ENCODE results near the gene KRT80.

DNA sequence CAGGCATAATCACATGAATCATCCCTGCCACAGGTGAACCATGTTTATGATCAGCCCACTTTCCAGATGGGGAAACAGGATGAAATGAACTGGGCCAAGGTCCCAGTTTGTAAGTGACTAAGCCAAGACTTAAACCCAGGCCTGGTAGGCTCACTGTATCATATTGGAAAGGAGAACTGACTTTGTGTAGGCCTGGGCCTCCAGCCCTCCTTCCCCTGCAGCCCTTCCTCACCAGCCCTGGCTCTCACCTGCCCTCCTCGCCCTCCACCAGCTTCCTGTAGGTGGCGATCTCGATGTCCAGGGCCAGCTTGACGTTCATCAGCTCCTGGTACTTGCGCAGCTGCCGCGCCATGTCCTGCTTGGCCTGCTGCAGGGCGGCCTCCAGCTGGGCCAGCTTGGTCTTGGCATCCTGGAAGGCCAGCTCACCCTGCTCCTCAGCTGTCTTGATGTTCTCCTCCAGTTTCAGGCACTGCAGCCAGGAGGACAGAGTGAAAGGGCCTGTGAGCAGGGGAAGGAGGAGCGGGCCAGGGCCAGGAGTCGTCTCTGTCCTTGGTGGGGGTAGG, 19.8 kb downstream of the KRT80 start:
- TF ChIP-seq, protein P1, sequence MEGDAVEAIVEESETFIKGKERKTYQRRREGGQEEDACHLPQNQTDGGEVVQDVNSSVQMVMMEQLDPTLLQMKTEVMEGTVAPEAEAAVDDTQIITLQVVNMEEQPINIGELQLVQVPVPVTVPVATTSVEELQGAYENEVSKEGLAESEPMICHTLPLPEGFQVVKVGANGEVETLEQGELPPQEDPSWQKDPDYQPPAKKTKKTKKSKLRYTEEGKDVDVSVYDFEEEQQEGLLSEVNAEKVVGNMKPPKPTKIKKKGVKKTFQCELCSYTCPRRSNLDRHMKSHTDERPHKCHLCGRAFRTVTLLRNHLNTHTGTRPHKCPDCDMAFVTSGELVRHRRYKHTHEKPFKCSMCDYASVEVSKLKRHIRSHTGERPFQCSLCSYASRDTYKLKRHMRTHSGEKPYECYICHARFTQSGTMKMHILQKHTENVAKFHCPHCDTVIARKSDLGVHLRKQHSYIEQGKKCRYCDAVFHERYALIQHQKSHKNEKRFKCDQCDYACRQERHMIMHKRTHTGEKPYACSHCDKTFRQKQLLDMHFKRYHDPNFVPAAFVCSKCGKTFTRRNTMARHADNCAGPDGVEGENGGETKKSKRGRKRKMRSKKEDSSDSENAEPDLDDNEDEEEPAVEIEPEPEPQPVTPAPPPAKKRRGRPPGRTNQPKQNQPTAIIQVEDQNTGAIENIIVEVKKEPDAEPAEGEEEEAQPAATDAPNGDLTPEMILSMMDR (IDR thresholded peaks at IDR 0.05 in 2 of 3, conservative IDR thresholded peaks at IDR 0.05 in 1 of 3; ENCODE audit: borderline replicate concordance in 1 of 3, insufficient read depth in 1 of 3, low read depth in 2 of 3, low read length in 2 of 3), result peak; percentile 78 to 90 (median 82)
- TF ChIP-seq POLR2AphosphoS5 (IDR thresholded peaks at IDR 0.05; ENCODE audit: low read depth, low read length) (no peak), EZH2 (IDR thresholded peaks at IDR 0.05) (no peak), SIN3A (IDR thresholded peaks at IDR 0.05; ENCODE audit: low read depth) (no peak), RAD21 (IDR thresholded peaks at IDR 0.05; ENCODE audit: low read depth) (peak; percentile 80)
- TF ChIP-seq, protein P2, sequence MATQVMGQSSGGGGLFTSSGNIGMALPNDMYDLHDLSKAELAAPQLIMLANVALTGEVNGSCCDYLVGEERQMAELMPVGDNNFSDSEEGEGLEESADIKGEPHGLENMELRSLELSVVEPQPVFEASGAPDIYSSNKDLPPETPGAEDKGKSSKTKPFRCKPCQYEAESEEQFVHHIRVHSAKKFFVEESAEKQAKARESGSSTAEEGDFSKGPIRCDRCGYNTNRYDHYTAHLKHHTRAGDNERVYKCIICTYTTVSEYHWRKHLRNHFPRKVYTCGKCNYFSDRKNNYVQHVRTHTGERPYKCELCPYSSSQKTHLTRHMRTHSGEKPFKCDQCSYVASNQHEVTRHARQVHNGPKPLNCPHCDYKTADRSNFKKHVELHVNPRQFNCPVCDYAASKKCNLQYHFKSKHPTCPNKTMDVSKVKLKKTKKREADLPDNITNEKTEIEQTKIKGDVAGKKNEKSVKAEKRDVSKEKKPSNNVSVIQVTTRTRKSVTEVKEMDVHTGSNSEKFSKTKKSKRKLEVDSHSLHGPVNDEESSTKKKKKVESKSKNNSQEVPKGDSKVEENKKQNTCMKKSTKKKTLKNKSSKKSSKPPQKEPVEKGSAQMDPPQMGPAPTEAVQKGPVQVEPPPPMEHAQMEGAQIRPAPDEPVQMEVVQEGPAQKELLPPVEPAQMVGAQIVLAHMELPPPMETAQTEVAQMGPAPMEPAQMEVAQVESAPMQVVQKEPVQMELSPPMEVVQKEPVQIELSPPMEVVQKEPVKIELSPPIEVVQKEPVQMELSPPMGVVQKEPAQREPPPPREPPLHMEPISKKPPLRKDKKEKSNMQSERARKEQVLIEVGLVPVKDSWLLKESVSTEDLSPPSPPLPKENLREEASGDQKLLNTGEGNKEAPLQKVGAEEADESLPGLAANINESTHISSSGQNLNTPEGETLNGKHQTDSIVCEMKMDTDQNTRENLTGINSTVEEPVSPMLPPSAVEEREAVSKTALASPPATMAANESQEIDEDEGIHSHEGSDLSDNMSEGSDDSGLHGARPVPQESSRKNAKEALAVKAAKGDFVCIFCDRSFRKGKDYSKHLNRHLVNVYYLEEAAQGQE (IDR thresholded peaks at IDR 0.05; ENCODE audit: low read depth), result no peak
